Spleen (tissue), 11 donors: ENCODE results near the gene CNTD1. TPM values are rescaled to one million over a fixed set of nuclear protein-coding genes. Genes with fewer than 3 reads are reported as not detected.
"Not testable (repeated sequence)": the region's sequence is repeated elsewhere in the genome, so short reads cannot be mapped to it uniquely, and the experiment has no call there.

Experiments used
- DNase-seq: peaks from one replicate; pipeline ENCODE4 v3.0.0-alpha.2; 2020
- H3K27ac ChIP-seq, 8 donors: fragments of 200-600 bp; sonication (generic) in 7 of 8; 1 replicate in 4 of 8; 2 replicates in 4 of 8; pipeline versions ENCODE4 v1.5.0 to v1.8.0; 2016 to 2021; ENCODE audit warnings: inconsistent platforms in 4 of 8, mild to moderate bottlenecking in 4 of 8, moderate library complexity in 1 of 8
- H3K27me3 ChIP-seq, 7 donors: fragments of 200-600 bp; sonication (generic) in 6 of 7; replicated peaks in 1 of 7; 1 replicate in 4 of 7; 2 replicates in 3 of 7; pipeline versions ENCODE4 v1.5.0 to v1.8.0; 2016 to 2021; ENCODE audit warnings: inconsistent platforms in 3 of 7, mild to moderate bottlenecking in 1 of 7
- H3K36me3 ChIP-seq, 6 donors: fragments of 200-600 bp; sonication (generic) in 5 of 6; 1 replicate in 4 of 6; 2 replicates in 2 of 6; pipeline versions ENCODE4 v1.5.0 to v1.8.0; 2016 to 2021; ENCODE audit warnings: inconsistent platforms in 2 of 6
- H3K4me1 ChIP-seq, 6 donors: fragments of 200-600 bp; sonication (generic) in 5 of 6; 1 replicate in 3 of 6; 2 replicates in 3 of 6; pipeline versions ENCODE4 v1.5.0 to v1.8.0; 2016 to 2021; ENCODE audit warnings: inconsistent platforms in 3 of 6
- H3K4me3 ChIP-seq, 8 donors: fragments of 200-600 bp; sonication (generic) in 7 of 8; 1 replicate in 4 of 8; 2 replicates in 4 of 8; pipeline versions ENCODE4 v1.5.0 to v1.8.0; 2016 to 2021; ENCODE audit warnings: inconsistent platforms in 4 of 8, mild to moderate bottlenecking in 4 of 8, moderate library complexity in 2 of 8
- H3K9me3 ChIP-seq, 8 donors: fragments of 200-600 bp; sonication (generic) in 7 of 8; 1 replicate in 4 of 8; 2 replicates in 4 of 8; pipeline versions ENCODE4 v1.5.0 to v1.8.0; 2016 to 2021; ENCODE audit warnings: inconsistent platforms in 4 of 8
- CTCF ChIP-seq, 11 experiments: fragments of 200-600 bp in 7 of 11; fragments of 450-650 bp in 4 of 11; sonication (generic) in 4 of 11; IDR thresholded peaks in 8 of 11; conservative IDR thresholded peaks in 3 of 11; 1 replicate in 7 of 11; 2 replicates in 4 of 11; pipeline versions ENCODE4 v1.4.0 to v1.8.0; 2016 to 2021; ENCODE audit warnings: antibody characterized with exemption in 11 of 11, inconsistent platforms in 4 of 11, mild to moderate bottlenecking in 1 of 11
- POLR2A ChIP-seq, 3 donors: fragments of 450-650 bp; IDR thresholded peaks; one replicate each; pipeline ENCODE4 v1.5.1; 2017; ENCODE audit warnings: antibody characterized with exemption in 3 of 3, mild to moderate bottlenecking in 1 of 3
- POLR2AphosphoS5 ChIP-seq, 3 donors: sonication (generic); formaldehyde crosslinking; IDR thresholded peaks; one replicate each; pipeline ENCODE4 v1.5.1; 2017; ENCODE audit warnings: antibody characterized with exemption in 3 of 3
- WGBS, 5 donors: extraction: QIAGEN DNeasy Blood & Tissue Kit in 3 of 5; methylation state at CpG; one replicate each; pipeline versions ENCODE4 v1.1.5 to v1.1.7; 2013 to 2018; 5-methylcytosine and 5-hydroxymethylcytosine counted together
- intact Hi-C: fragments of 100-400 bp; cut with DNase I; formaldehyde crosslinking; loops from one replicate; pipeline ENCODE4 v1.15.0; 2023; ENCODE audit warnings: low total_unique reads
- polyA plus RNA-seq, 3 donors: library from polyadenylated mRNA; stranded (reverse); fragments of 200-250 nt; gene quantifications; one replicate each; pipeline ENCODE4 v1.2.1, GENCODE V29; 2013
- total RNA-seq, 7 donors: library from RNA; depleted of rRNA in 3 of 7; stranded (reverse); fragments of >200 nt in 3 of 7; fragmentation: NEBNext Ultra II Directional in 4 of 7; extraction: Animal tissue kit (Norgen Biotek cat#: 25700) in 4 of 7; gene quantifications; one replicate each; pipeline versions ENCODE4 v1.1.0 to v1.2.1, GENCODE V29; 2016 to 2021
- donor health status: healthy with polysubstance abuse.
- donor health status: DM: no; HTN: no; CAD: no; lungs with moderate emphysema.
- donor health status: DM: no; HTN: no; CAD: no.
- donor health status: Bipolar disorder and iron deficiency.
- donor health status: healthy.
- donor health status: DM: no; HTN: no; CAD: no.
- donor health status: DM: yes; HTN: yes; CAD: no.

The CNTD1 gene
- total and polyA plus RNA-seq, 10 donors = 0.17 to 0.26 (median 0.24) TPM; not detected in 7

GRCh38 chr17:42849451-42850181 is 51.0 kb downstream of the CNTD1 start:
- intact Hi-C loops = no loop called here
- H3K27ac ChIP-seq = no peak overlapping the region
- no peaks in the 10 kb centered on the region for H3K9me3 ChIP-seq
- H3K36me3 ChIP-seq = peaks cover 0 to 16% (median 13%) of the 10 kb centered on the region in 6 donors
- DNase-seq = peak; percentile 44
- H3K27me3 ChIP-seq = no peaks in the 10 kb centered on the region
- WGBS, 5 donors = 57 to 78% (median 65%) methylated on average over 7 to 8 of the region's 8 CpGs
- TF ChIP-seq POLR2A (IDR thresholded peaks at IDR 0.05) (no peak), POLR2AphosphoS5 (IDR thresholded peaks at IDR 0.05) (no peak), CTCF (IDR thresholded peaks at IDR 0.05 in 8 of 11, conservative IDR thresholded peaks at IDR 0.05 in 3 of 11) (no peak)
- H3K4me3 ChIP-seq = no peak overlapping the region
- H3K4me1 ChIP-seq = peaks cover 0 to 66% (median 25%) of the 10 kb centered on the region in 6 donors

DNA sequence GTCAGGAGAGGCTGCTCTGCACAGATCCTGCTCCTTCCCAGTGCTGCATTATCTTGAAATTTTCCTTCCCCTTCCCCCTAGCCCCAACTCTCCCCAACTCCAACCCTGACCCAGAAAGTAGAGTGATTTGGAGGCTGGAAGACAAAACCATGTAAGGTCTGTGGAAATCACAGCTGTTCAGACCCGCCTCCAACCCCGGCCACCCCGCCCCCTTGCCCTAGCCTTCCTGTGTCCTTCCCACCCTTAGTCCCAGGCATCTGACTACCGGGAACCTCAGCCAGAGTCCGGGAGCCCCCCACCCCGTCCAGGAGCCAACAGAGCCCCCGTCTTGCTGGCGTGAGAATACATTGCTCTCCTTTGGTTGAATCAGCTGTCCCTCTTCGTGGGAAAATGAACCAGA is 52.3 kb downstream of the CNTD1 start, which contains the start of gene AOC3:
AOC3 (plus strand) TSS at position 246 of the 400 bp plus-strand sequence; CDS start at position 391, 145 bp downstream.
- peak within 1 kb of the TSS in 4 of 8 donors; percentile 10 to 62 (median 30) for H3K4me3 ChIP-seq
- no peaks in the 10 kb centered on the region for H3K27me3 ChIP-seq
- H3K9me3 ChIP-seq = no peaks in the 10 kb centered on the region
- intact Hi-C loops = no loop called here
- peaks cover 0 to 59% (median 23%) of the 10 kb centered on the region in 6 donors for H3K4me1 ChIP-seq
- peaks cover 0 to 2% (median 0%) of the 10 kb centered on the region in 6 donors for H3K36me3 ChIP-seq
- 45 to 80% (median 65%) methylated on average over 9 of the region's 9 CpGs for WGBS, 5 donors
- TF ChIP-seq CTCF (IDR thresholded peaks at IDR 0.05 in 8 of 11, conservative IDR thresholded peaks at IDR 0.05 in 3 of 11) (no peak), POLR2A (IDR thresholded peaks at IDR 0.05) (no peak), POLR2AphosphoS5 (IDR thresholded peaks at IDR 0.05) (peak in 1 of 3 donors; percentile 27)
- H3K27ac ChIP-seq = peak within 1 kb of the TSS in 5 of 8 donors; percentile 6 to 55 (median 33)
- DNase-seq = peak; percentile 53

- intact Hi-C loops, H3K27me3 ChIP-seq, H3K36me3 ChIP-seq, H3K9me3 ChIP-seq: not testable (repeated sequence)
- Histone ChIP-seq H3K4me1 (peaks cover 0 to 53% (median 21%) of the 10 kb centered on the region in 6 donors), H3K27ac (peak overlapping the region in 4 of 8 donors; percentile 20 to 55 (median 42)), H3K4me3 (peak overlapping the region in 4 of 8 donors; percentile 10 to 62 (median 30))
- peak; percentile 28 for DNase-seq
- 82 to 91% (median 87%) methylated on average over 12 to 25 of the region's 28 CpGs for WGBS, 5 donors
- peak in 1 of 3 donors; percentile 18 for TF ChIP-seq POLR2AphosphoS5 (IDR thresholded peaks at IDR 0.05)
These were observed 52.9 kb downstream of the CNTD1 start for GRCh38 chr17:42851371-42852240.

DNA sequence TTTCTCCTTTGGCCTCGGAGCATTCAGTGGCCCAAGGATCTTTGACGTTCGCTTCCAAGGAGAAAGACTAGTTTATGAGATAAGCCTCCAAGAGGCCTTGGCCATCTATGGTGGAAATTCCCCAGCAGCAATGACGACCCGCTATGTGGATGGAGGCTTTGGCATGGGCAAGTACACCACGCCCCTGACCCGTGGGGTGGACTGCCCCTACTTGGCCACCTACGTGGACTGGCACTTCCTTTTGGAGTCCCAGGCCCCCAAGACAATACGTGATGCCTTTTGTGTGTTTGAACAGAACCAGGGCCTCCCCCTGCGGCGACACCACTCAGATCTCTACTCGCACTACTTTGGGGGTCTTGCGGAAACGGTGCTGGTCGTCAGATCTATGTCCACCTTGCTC is 53.7 kb downstream of the CNTD1 start:
- H3K27me3 ChIP-seq = no peaks in the 10 kb centered on the region
- peaks cover 0 to 4% (median 0%) of the 10 kb centered on the region in 6 donors for H3K36me3 ChIP-seq
- H3K9me3 ChIP-seq = no peaks in the 10 kb centered on the region
- peak overlapping the region in 4 of 8 donors; percentile 11 to 62 (median 19) for H3K4me3 ChIP-seq
- peak; percentile 34 for DNase-seq
- peak overlapping the region in 3 of 8 donors; percentile 20 to 48 (median 35) for H3K27ac ChIP-seq
- peaks cover 0 to 45% (median 18%) of the 10 kb centered on the region in 6 donors for H3K4me1 ChIP-seq
- TF ChIP-seq POLR2AphosphoS5 (IDR thresholded peaks at IDR 0.05) = no peak
- no peak for TF ChIP-seq POLR2A (IDR thresholded peaks at IDR 0.05)
- no peak for TF ChIP-seq CTCF (IDR thresholded peaks at IDR 0.05 in 8 of 11, conservative IDR thresholded peaks at IDR 0.05 in 3 of 11)
- intact Hi-C loops = no loop called here
- WGBS, 5 donors = 67 to 84% (median 79%) methylated on average over 12 to 15 of the region's 15 CpGs
